Esophagus muscularis mucosa (tissue), 4 donors: Measurements from ENCODE around the gene IKZF1. TPM values are rescaled to one million over a fixed set of nuclear protein-coding genes. Genes with fewer than 3 reads are reported as not detected.

Source experiments
- DNase-seq: peaks from one replicate; pipeline ENCODE4 v3.0.0-alpha.2; 2017; ENCODE audit errors: extremely low spot score
- H3K27ac ChIP-seq, 4 donors: fragments of 200-600 bp; sonication (generic); replicated peaks in 1 of 4; 1 replicate in 3 of 4; 2 replicates in 1 of 4; pipeline ENCODE4 v1.5.1; 2016 to 2019; ENCODE audit warnings: mild to moderate bottlenecking in 1 of 4
- H3K27me3 ChIP-seq, 4 donors: fragments of 200-600 bp; sonication (generic); one replicate each; pipeline versions ENCODE4 v1.5.1 to v1.6.0; 2016 to 2019
- H3K36me3 ChIP-seq, 4 donors: fragments of 200-600 bp; sonication (generic); one replicate each; pipeline ENCODE4 v1.5.1; 2016 to 2019
- H3K4me1 ChIP-seq, 4 donors: fragments of 200-600 bp; sonication (generic); one replicate each; pipeline ENCODE4 v1.5.1; 2016 to 2019
- H3K4me3 ChIP-seq, 4 donors: fragments of 200-600 bp; sonication (generic); 1 replicate in 2 of 4; 2 replicates in 2 of 4; pipeline ENCODE4 v1.5.1; 2016 to 2019; ENCODE audit warnings: mild to moderate bottlenecking in 4 of 4, moderate library complexity in 1 of 4
- H3K9me3 ChIP-seq, 4 donors: fragments of 200-600 bp; sonication (generic); 1 replicate in 3 of 4; 2 replicates in 1 of 4; pipeline ENCODE4 v1.5.1; 2016 to 2019
- EP300 ChIP-seq: sonication (generic); formaldehyde crosslinking; IDR thresholded peaks from one replicate; pipeline ENCODE4 v1.6.1; 2017; ENCODE audit warnings: antibody characterized with exemption
- POLR2A ChIP-seq: fragments of 450-650 bp; IDR thresholded peaks from one replicate; pipeline ENCODE4 v1.6.1; 2017; ENCODE audit warnings: antibody characterized with exemption, moderate library complexity, mild to moderate bottlenecking, low read depth
- POLR2AphosphoS5 ChIP-seq, 2 donors: sonication (generic); formaldehyde crosslinking; IDR thresholded peaks; one replicate each; pipeline ENCODE4 v1.6.1; 2017; ENCODE audit warnings: antibody characterized with exemption in 2 of 2
- WGBS: methylation state at CpG from one replicate; pipeline ENCODE4 v1.1.5; 2018; 5-methylcytosine and 5-hydroxymethylcytosine counted together
- intact Hi-C: fragments of 100-400 bp; cut with DNase I; formaldehyde crosslinking; loops from one replicate; pipeline ENCODE4 v1.15.1; 2023
- total RNA-seq, 4 donors: library from RNA; depleted of rRNA; stranded (reverse); fragments of >200 nt; gene quantifications; one replicate each; pipeline versions ENCODE4 v1.1.0 to v1.2.1, GENCODE V29; 2016
- TF ChIP-seq, protein P1 (sequence below), 3 experiments: fragments of 200-600 bp in 2 of 3; fragments of 450-650 bp in 1 of 3; sonication (generic) in 2 of 3; IDR thresholded peaks; one replicate each; pipeline ENCODE4 v1.5.1; 2017 to 2019; ENCODE audit warnings: antibody characterized with exemption in 3 of 3, mild to moderate bottlenecking in 2 of 3, moderate library complexity in 1 of 3

Gene IKZF1
- total RNA-seq, 4 donors from 2014 or later: 3.6 to 17.7 (median 9.2) TPM

DNA sequence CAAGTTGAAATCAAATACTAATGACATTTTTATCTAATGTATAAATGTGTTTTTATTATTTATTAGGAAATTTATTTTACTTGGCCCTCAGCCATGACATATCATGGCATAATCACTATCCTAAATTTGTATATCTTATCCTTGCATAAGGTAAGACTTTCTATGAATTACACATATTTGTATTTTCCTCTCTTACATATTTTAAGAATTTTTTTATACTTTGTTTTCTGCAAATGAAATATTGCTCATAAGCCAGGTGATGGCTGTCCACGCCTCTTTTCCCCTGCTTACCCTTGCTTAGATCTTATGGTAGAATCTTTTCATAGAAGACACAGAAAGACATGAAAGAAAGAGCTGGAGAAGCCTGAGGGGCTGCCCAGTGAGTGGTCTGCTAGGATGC, 48.2 kb downstream of the IKZF1 start:
- peaks cover 0 to 20% (median 0%) of the 10 kb centered on the region in 4 donors for H3K27me3 ChIP-seq
- no peak for DNase-seq
- TF ChIP-seq, protein P1, sequence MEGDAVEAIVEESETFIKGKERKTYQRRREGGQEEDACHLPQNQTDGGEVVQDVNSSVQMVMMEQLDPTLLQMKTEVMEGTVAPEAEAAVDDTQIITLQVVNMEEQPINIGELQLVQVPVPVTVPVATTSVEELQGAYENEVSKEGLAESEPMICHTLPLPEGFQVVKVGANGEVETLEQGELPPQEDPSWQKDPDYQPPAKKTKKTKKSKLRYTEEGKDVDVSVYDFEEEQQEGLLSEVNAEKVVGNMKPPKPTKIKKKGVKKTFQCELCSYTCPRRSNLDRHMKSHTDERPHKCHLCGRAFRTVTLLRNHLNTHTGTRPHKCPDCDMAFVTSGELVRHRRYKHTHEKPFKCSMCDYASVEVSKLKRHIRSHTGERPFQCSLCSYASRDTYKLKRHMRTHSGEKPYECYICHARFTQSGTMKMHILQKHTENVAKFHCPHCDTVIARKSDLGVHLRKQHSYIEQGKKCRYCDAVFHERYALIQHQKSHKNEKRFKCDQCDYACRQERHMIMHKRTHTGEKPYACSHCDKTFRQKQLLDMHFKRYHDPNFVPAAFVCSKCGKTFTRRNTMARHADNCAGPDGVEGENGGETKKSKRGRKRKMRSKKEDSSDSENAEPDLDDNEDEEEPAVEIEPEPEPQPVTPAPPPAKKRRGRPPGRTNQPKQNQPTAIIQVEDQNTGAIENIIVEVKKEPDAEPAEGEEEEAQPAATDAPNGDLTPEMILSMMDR (IDR thresholded peaks at IDR 0.05): no peak
- TF ChIP-seq POLR2AphosphoS5 (IDR thresholded peaks at IDR 0.05) (no peak), EP300 (no peak), POLR2A (no peak)
- no peaks in the 10 kb centered on the region for H3K9me3 ChIP-seq
- H3K4me3 ChIP-seq: no peak overlapping the region
- WGBS: 85% methylated on average over 1 of the region's 1 CpG
- H3K4me1 ChIP-seq: no peaks in the 10 kb centered on the region
- H3K36me3 ChIP-seq: no peaks in the 10 kb centered on the region
- intact Hi-C loops: no loop called here
- H3K27ac ChIP-seq: no peak overlapping the region

DNA sequence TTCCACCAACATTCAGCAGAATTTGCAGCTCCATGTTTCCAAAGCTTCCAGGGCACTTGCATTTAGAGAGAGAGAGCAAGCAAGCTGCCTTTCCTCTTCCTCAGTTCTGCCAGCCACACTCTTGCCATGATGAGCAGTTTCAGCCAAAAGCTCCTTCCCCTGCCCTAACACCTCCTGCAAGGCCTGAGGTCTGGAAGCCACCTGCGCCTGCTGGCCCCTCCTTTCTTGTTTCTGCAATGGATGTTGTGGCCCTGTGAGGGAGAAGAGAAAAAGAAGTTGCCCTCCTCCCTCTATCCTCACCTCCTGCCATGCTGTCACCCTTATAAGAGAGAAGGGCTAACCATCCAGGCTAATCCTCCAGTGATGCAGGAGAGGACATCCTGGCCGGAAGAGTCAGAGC, 48.7 kb downstream of the IKZF1 start:
- intact Hi-C loops: no loop called here
- H3K4me3 ChIP-seq: no peak overlapping the region
- WGBS: 72% methylated on average over 2 of the region's 2 CpGs

DNA sequence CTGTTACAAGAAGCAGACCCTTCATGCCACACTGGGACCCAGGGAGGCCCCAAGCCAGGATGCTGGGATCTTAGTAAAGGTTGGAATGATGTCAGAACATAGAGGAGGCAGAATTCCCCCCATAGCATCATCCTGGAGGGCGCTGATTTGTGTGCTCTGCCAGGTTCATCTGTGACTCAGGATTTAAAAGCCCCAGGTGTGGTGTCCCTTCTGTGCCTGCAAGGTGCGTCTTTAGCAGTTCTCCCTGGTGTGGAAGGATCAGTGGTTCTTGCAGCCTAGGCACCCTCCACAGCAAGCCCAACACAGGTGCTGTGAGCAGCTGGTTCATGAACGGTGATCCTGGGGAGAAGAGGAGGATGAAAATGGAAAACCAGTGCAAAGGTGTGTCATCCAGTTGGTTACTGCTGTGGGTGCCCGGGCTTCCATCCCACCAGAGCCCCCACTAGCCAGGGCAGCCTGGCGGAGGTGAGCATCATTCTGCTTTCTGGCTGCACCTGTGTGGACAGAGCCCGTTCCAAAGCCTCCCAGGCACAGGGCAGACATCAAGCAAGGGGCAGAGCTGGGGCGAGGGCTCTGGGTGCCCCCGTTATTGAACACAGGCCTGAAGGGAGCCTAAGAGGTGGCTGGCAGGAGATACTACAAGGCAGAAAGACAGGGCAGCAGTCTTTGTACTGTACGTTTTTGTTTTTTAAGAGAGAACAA, 49.5 kb downstream of the IKZF1 start:
- no peak for DNase-seq
- Histone ChIP-seq H3K4me1 (no peaks in the 10 kb centered on the region), H3K4me3 (no peak overlapping the region), H3K9me3 (no peaks in the 10 kb centered on the region), H3K27ac (no peak overlapping the region), H3K36me3 (no peaks in the 10 kb centered on the region), H3K27me3 (peaks cover 0 to 13% (median 0%) of the 10 kb centered on the region in 4 donors)
- WGBS: 81% methylated on average over 6 of the region's 9 CpGs
- no peak for TF ChIP-seq POLR2AphosphoS5 (IDR thresholded peaks at IDR 0.05)
- no peak for TF ChIP-seq POLR2A
- no peak for TF ChIP-seq EP300
- TF ChIP-seq, protein P1 (IDR thresholded peaks at IDR 0.05): no peak
- intact Hi-C loops: no loop called here

More for the DNA sequence above, 48.7 kb downstream of the IKZF1 start:
- Histone ChIP-seq H3K9me3 (no peaks in the 10 kb centered on the region), H3K27ac (no peak overlapping the region), H3K4me1 (no peaks in the 10 kb centered on the region), H3K36me3 (no peaks in the 10 kb centered on the region), H3K27me3 (peaks cover 0 to 20% (median 0%) of the 10 kb centered on the region in 4 donors)
- DNase-seq: no peak
- TF ChIP-seq POLR2A (no peak), EP300 (no peak), POLR2AphosphoS5 (IDR thresholded peaks at IDR 0.05) (no peak)
- TF ChIP-seq, protein P1 (IDR thresholded peaks at IDR 0.05): no peak

DNA sequence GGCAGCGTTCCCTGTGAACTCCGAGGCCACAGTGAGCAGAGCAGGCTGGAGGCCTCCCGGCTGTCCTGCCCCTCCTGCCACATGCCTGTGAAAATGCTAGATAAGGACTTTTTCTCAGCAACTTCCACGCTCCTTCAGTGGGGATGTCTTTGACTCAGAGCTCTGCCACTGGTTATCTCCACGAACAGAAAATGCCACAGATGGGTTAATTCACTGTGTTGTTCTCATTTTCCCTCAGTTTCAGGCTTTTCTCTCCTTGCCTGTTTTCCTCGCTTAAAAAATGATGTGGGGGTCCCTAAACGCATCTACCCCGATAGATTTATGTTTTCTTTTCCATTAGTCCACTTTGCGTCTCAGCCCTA, 51.3 kb downstream of the IKZF1 start:
- Histone ChIP-seq H3K36me3 (no peaks in the 10 kb centered on the region), H3K27me3 (peaks cover 0 to 16% (median 0%) of the 10 kb centered on the region in 4 donors), H3K4me3 (no peak overlapping the region), H3K27ac (no peak overlapping the region), H3K9me3 (no peaks in the 10 kb centered on the region), H3K4me1 (no peaks in the 10 kb centered on the region)
- DNase-seq: no peak
- WGBS: 50% methylated on average over 9 of the region's 9 CpGs
- TF ChIP-seq POLR2AphosphoS5 (IDR thresholded peaks at IDR 0.05) (no peak), EP300 (no peak), POLR2A (no peak)
- TF ChIP-seq, protein P1 (IDR thresholded peaks at IDR 0.05): no peak
- intact Hi-C loops: no loop called here
